HepG2 (cell line): ENCODE results near the gene EIF4H. TPM values are rescaled to one million over a fixed set of nuclear protein-coding genes. Genes with fewer than 3 reads are reported as not detected.

Experiments
- ATAC-seq: fragments of 200-7000 bp; cut with Tn5 transposase; 3 replicates; pipeline ENCODE4 v1.9.1; 2020; ENCODE audit warnings: mild to moderate bottlenecking, moderate library complexity
- BruUV-seq: library from RNA; stranded (reverse); fragments of 400-500 nt; replicated peaks from 2 replicates; lab custom pipeline; 2021; lab: Mats Ljungman, UMichigan
- CTCF ChIA-PET: fragments of 300-600 bp; formaldehyde crosslinking; extraction: SDS; loops from one replicate; lab custom pipeline; 2021; ENCODE audit warnings: low total read pairs, inconsistent platforms, low intra/inter-chr PET ratio; lab: Yijun Ruan, JAX
- POLR2A ChIA-PET: fragments of 350-600 bp; sonication (Branson Sonifier 250); formaldehyde crosslinking; loops from one replicate; lab custom pipeline; 2020; ENCODE audit warnings: antibody characterized with exemption, inconsistent platforms; lab: Yijun Ruan, JAX
- DNase-seq: peaks from one replicate; pipeline ENCODE4 v3.0.0-alpha.2; 2015; ENCODE audit warnings: low spot score
- FAIRE-seq: peaks from 3 replicates; lab custom pipeline; 2011; peaks lifted over from hg19 to GRCh38; lab: Jason Lieb, UNC
- H2AFZ ChIP-seq: one replicate; pipeline ENCODE4 v1.6.1; 2011; ENCODE audit warnings: low read length, inconsistent platforms
- H3K27ac ChIP-seq: fragments of 300-600 bp; 3 replicates; pipeline ENCODE4 v1.8.0; 2011; ENCODE audit warnings: mixed run types, mild to moderate bottlenecking, mixed read lengths, low read length, inconsistent platforms; ENCODE audit not compliant: insufficient read depth; ENCODE audit errors: extremely low read length
- H3K27me3 ChIP-seq, 2 experiments: fragments of 200-600 bp in 1 of 2; 2 replicates in 1 of 2; 3 replicates in 1 of 2; pipeline versions ENCODE4 v1.6.0 to v1.8.0; 2011; ENCODE audit warnings: low read length in 2 of 2, mild to moderate bottlenecking in 2 of 2, moderate library complexity in 2 of 2, inconsistent platforms in 1 of 2; ENCODE audit not compliant: insufficient read depth in 2 of 2, control insufficient read depth in 1 of 2
- H3K36me3 ChIP-seq, 2 experiments: fragments of 200-600 bp in 1 of 2; replicated peaks in 1 of 2; 2 replicates in 1 of 2; 3 replicates in 1 of 2; pipeline versions ENCODE4 v1.5.1 to v1.8.0; 2011; ENCODE audit warnings: low read length in 2 of 2, inconsistent platforms in 1 of 2; ENCODE audit not compliant: insufficient read depth in 2 of 2, control insufficient read depth in 1 of 2
- H3K4me1 ChIP-seq: 2 replicates; pipeline ENCODE4 v1.5.1; 2012; ENCODE audit warnings: low read length, inconsistent platforms; ENCODE audit not compliant: insufficient read depth
- H3K4me2 ChIP-seq: 2 replicates; pipeline ENCODE4 v1.6.0; 2011; ENCODE audit warnings: low read depth, low read length, inconsistent platforms
- H3K4me3 ChIP-seq, 3 experiments: fragments of 200-600 bp in 1 of 3; sonication (generic), shearing (Covaris generic) in 1 of 3; replicated peaks in 1 of 3; 2 replicates each; pipeline ENCODE4 v1.5.1; 2011 to 2016; ENCODE audit warnings: low read length in 3 of 3, inconsistent platforms in 2 of 3, low read depth in 2 of 3, mild to moderate bottlenecking in 2 of 3, control low read depth in 1 of 3, mixed read lengths in 1 of 3; ENCODE audit not compliant: insufficient read depth in 1 of 3
- H3K79me2 ChIP-seq: one replicate; pipeline ENCODE4 v1.6.1; 2011; ENCODE audit warnings: low read length, inconsistent platforms; ENCODE audit not compliant: insufficient read depth
- H3K9ac ChIP-seq: 2 replicates; pipeline ENCODE4 v1.6.0; 2011; ENCODE audit warnings: mild to moderate bottlenecking, low read depth, low read length, inconsistent platforms; ENCODE audit not compliant: insufficient read depth
- H3K9me3 ChIP-seq: 2 replicates; pipeline ENCODE4 v1.5.1; 2012; ENCODE audit warnings: mild to moderate bottlenecking, low read length
- H4K20me1 ChIP-seq: 2 replicates; pipeline ENCODE4 v1.6.0; 2011; ENCODE audit warnings: inconsistent platforms, mild to moderate bottlenecking, low read length, moderate library complexity; ENCODE audit not compliant: insufficient read depth
- DZIP1 ChIP-seq: sonication (generic); formaldehyde crosslinking; IDR thresholded peaks from 2 replicates; pipeline ENCODE4 v1.5.0; 2020; ENCODE audit warnings: mild to moderate bottlenecking, missing genetic modification reagents
- ERF ChIP-seq: IDR thresholded peaks from 2 replicates; pipeline ENCODE4 v1.6.1; 2018; ENCODE audit warnings: missing biosample characterization, missing genetic modification reagents
- IRF9 ChIP-seq: sonication (generic); formaldehyde crosslinking; IDR thresholded peaks from 2 replicates; pipeline ENCODE4 v1.8.0; 2022; ENCODE audit warnings: missing genetic modification reagents, mild to moderate bottlenecking, borderline replicate concordance
- MLLT10 ChIP-seq: sonication (generic); formaldehyde crosslinking; IDR thresholded peaks from 2 replicates; pipeline ENCODE4 v1.4.0; 2020; ENCODE audit warnings: missing genetic modification reagents
- NFATC3 ChIP-seq: sonication (generic); formaldehyde crosslinking; IDR thresholded peaks from 2 replicates; pipeline ENCODE4 v1.5.1; 2020; ENCODE audit warnings: mild to moderate bottlenecking, missing genetic modification reagents
- SPEN ChIP-seq: sonication (generic); formaldehyde crosslinking; IDR thresholded peaks from 2 replicates; pipeline ENCODE4 v1.5.1; 2020; ENCODE audit warnings: low read depth, mild to moderate bottlenecking, missing genetic modification reagents
- SRY ChIP-seq: sonication (generic); formaldehyde crosslinking; IDR thresholded peaks from 2 replicates; pipeline ENCODE4 v1.8.0; 2022; ENCODE audit warnings: mild to moderate bottlenecking, missing genetic modification reagents
- ZC3H4 ChIP-seq: sonication (generic); formaldehyde crosslinking; IDR thresholded peaks from 2 replicates; pipeline ENCODE4 v1.4.0; 2020; ENCODE audit warnings: missing genetic modification reagents, borderline replicate concordance
- ZNF225 ChIP-seq: sonication (generic); formaldehyde crosslinking; IDR thresholded peaks from 2 replicates; pipeline ENCODE4 v1.4.0; 2020; ENCODE audit warnings: mild to moderate bottlenecking, missing genetic modification reagents
- ZNF235 ChIP-seq: sonication (generic); formaldehyde crosslinking; IDR thresholded peaks from 2 replicates; pipeline ENCODE4 v1.8.1; 2023; ENCODE audit warnings: mild to moderate bottlenecking, missing genetic modification reagents, borderline replicate concordance
- ZNF3 ChIP-seq: IDR thresholded peaks from 2 replicates; pipeline ENCODE4 v1.7.0; 2017; ENCODE audit warnings: inconsistent platforms
- ZNF317 ChIP-seq: sonication (generic); formaldehyde crosslinking; IDR thresholded peaks from 2 replicates; pipeline ENCODE4 v1.5.0; 2020; ENCODE audit warnings: mild to moderate bottlenecking, missing genetic modification reagents
- ZNF460 ChIP-seq: sonication (generic); formaldehyde crosslinking; IDR thresholded peaks from 2 replicates; pipeline ENCODE4 v1.5.1; 2020; ENCODE audit warnings: missing genetic modification reagents, mild to moderate bottlenecking, borderline replicate concordance
- ZNF788 ChIP-seq: sonication (generic); formaldehyde crosslinking; IDR thresholded peaks from 2 replicates; pipeline ENCODE4 v1.5.0; 2020; ENCODE audit warnings: mild to moderate bottlenecking, missing genetic modification reagents, borderline replicate concordance
- WGBS: methylation state at CpG from one replicate; pipeline ENCODE4 v1.1.6; 2017; ENCODE audit warnings: low lambda C conversion rate; 5-methylcytosine and 5-hydroxymethylcytosine counted together
- in situ Hi-C: cut with HindIII; loops from 2 replicates; pipeline ENCODE4 v1.10.0; 2017; ENCODE audit warnings: low pct_unique_long_range_greater_than_20kb; ENCODE audit not compliant: extremely low pct_ligation_motif_present
- intact Hi-C: fragments of 100-400 bp; cut with micrococcal nuclease; formaldehyde crosslinking; loops from one replicate; pipeline ENCODE4 v1.10.0; 2022; ENCODE audit not compliant: unreplicated experiment
- polyA plus RNA-seq, 8 experiments: library from polyadenylated mRNA; depleted of rRNA in 3 of 8; stranded (reverse) in 7 of 8; unstranded in 1 of 8; fragments of >200 nt; fragmentation: Illumina TruSeq in 4 of 8; extraction: Trizol in 4 of 8; gene quantifications; 2 replicates each; pipeline versions ENCODE4 v1.2.1 to v1.2.3, GENCODE V29; 2011 to 2016; ENCODE audit warnings: low read depth in 4 of 8, missing spikeins in 1 of 8, mixed read lengths in 1 of 8; ENCODE audit not compliant: insufficient read depth in 1 of 8
- total RNA-seq, 5 experiments: library from RNA; depleted of rRNA; stranded (reverse); fragments of >200 nt; fragmentation: Illumina TruSeq; extraction: Trizol; gene quantifications; 2 replicates each; pipeline ENCODE4 v1.2.3, GENCODE V29; 2016; ENCODE audit warnings: low read depth in 1 of 5
- TF ChIP-seq, protein P1 (sequence below): IDR thresholded peaks from 2 replicates; pipeline ENCODE4 v1.6.1; 2016; ENCODE audit warnings: missing biosample characterization, missing genetic modification reagents, low read depth
- TF ChIP-seq, protein P2 (sequence below): IDR thresholded peaks from 2 replicates; pipeline ENCODE4 v1.6.1; 2012; ENCODE audit warnings: inconsistent platforms
- TF ChIP-seq, protein P3 (sequence below): sonication (generic); formaldehyde crosslinking; conservative IDR thresholded peaks from 2 replicates; pipeline ENCODE4 v1.5.0; 2020; ENCODE audit warnings: missing genetic modification reagents

EIF4H gene
- total and polyA plus RNA-seq, 2 of the 13 experiments (the other 11 are each of a cell fraction or from before 2014, with no cell fraction given), result 232 to 321 TPM

GRCh38 chr7:74236284-74236683, 62.1 kb downstream of the EIF4H start:
- no peak overlapping the region for H2AFZ ChIP-seq
- H3K4me1 ChIP-seq, result peaks cover 9% of the 10 kb centered on the region
- peaks cover 24 to 70% of the 10 kb centered on the region in 2 experiments; a peak in 4 of 5 replicates for H3K36me3 ChIP-seq
- in situ Hi-C loops, result no loop called here
- H3K27ac ChIP-seq, result no peak overlapping the region
- H3K4me3 ChIP-seq, result no peak overlapping the region
- 89% methylated on average over 3 of the region's 3 CpGs for WGBS
- CTCF ChIA-PET, result no interaction called here
- no peaks in the 10 kb centered on the region for H3K27me3 ChIP-seq
- intact Hi-C loops, result no loop called here
- POLR2A ChIA-PET, result no interaction called here
- H3K9me3 ChIP-seq, result no peaks in the 10 kb centered on the region
- ATAC-seq, result no peak
- no peak for FAIRE-seq
- no TSS peak for BruUV-seq
- H3K9ac ChIP-seq, result no peak overlapping the region
- no peaks in the 10 kb centered on the region for H4K20me1 ChIP-seq
- DNase-seq, result no peak
- TF ChIP-seq MLLT10 (CRISPR knock-in tag) (no peak), ERF (CRISPR knock-in tag) (no peak), ZNF3 (CRISPR knock-in tag) (no peak), IRF9 (CRISPR knock-in tag) (no peak), DZIP1 (CRISPR knock-in tag) (no peak), ZNF235 (no peak), ZNF460 (CRISPR knock-in tag) (no peak), NFATC3 (no peak), SRY (CRISPR knock-in tag) (no peak), ZNF225 (CRISPR knock-in tag) (no peak), ZC3H4 (no peak), SPEN (CRISPR knock-in tag) (no peak), ZNF317 (CRISPR knock-in tag) (no peak), ZNF788 (CRISPR knock-in tag) (no peak)
- TF ChIP-seq, protein P1, sequence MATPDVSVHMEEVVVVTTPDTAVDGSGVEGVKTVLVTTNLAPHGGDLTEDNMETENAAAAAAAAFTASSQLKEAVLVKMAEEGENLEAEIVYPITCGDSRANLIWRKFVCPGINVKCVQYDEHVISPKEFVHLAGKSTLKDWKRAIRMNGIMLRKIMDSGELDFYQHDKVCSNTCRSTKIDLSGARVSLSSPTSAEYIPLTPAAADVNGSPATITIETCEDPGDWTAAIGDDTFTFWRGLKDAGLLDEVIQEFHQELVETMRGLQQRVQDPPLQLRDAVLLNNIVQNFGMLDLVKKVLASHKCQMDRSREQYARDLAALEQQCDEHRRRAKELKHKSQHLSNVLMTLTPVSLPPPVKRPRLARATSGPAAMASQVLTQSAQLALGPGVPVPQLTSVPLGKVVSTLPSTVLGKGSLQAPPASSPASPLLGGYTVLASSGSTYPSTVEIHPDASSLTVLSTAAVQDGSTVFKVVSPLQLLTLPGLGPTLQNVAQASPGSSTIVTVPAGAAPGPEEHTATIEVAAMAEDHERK (CRISPR knock-in tag), result no peak
- TF ChIP-seq, protein P2, sequence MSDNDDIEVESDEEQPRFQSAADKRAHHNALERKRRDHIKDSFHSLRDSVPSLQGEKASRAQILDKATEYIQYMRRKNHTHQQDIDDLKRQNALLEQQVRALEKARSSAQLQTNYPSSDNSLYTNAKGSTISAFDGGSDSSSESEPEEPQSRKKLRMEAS, result no peak
- TF ChIP-seq, protein P3, sequence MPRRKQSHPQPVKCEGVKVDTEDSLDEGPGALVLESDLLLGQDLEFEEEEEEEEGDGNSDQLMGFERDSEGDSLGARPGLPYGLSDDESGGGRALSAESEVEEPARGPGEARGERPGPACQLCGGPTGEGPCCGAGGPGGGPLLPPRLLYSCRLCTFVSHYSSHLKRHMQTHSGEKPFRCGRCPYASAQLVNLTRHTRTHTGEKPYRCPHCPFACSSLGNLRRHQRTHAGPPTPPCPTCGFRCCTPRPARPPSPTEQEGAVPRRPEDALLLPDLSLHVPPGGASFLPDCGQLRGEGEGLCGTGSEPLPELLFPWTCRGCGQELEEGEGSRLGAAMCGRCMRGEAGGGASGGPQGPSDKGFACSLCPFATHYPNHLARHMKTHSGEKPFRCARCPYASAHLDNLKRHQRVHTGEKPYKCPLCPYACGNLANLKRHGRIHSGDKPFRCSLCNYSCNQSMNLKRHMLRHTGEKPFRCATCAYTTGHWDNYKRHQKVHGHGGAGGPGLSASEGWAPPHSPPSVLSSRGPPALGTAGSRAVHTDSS (CRISPR knock-in tag), result no peak
- H3K4me2 ChIP-seq, result no peak overlapping the region
- H3K79me2 ChIP-seq, result no peaks in the 10 kb centered on the region
